GM15510 (cell line): ENCODE measurements around the gene CELF4.

Experiments used
- POLR2A ChIP-seq: IDR thresholded peaks from 3 replicates; pipeline ENCODE4 v1.6.1; 2011; ENCODE audit warnings: borderline replicate concordance; ENCODE audit not compliant: insufficient read length; ENCODE audit errors: extremely low read depth

The CELF4 gene

GRCh38 chr18:37260367-37261093, 305.1 kb downstream of the CELF4 start:
- no peak for TF ChIP-seq POLR2A

GRCh38 chr18:37259711-37260110, 305.9 kb downstream of the CELF4 start:
- TF ChIP-seq POLR2A, result no peak

GRCh38 chr18:37258819-37259218, 306.8 kb downstream of the CELF4 start:
- TF ChIP-seq POLR2A, result no peak

- TF ChIP-seq POLR2A, result no peak
Measured at GRCh38 chr18:37258131-37258530, 307.5 kb downstream of the CELF4 start.

- no peak for TF ChIP-seq POLR2A
Measured at GRCh38 chr18:37254973-37255372, 310.6 kb downstream of the CELF4 start.

- TF ChIP-seq POLR2A, result no peak
Measured at GRCh38 chr18:37254236-37254754, 311.3 kb downstream of the CELF4 start.

GRCh38 chr18:37253394-37254235, 312.0 kb downstream of the CELF4 start:
- no peak for TF ChIP-seq POLR2A

GRCh38 chr18:37252854-37253393, 312.7 kb downstream of the CELF4 start:
- no peak for TF ChIP-seq POLR2A

GRCh38 chr18:37252342-37252741, 313.3 kb downstream of the CELF4 start:
- no peak for TF ChIP-seq POLR2A

- no peak for TF ChIP-seq POLR2A
Measured at GRCh38 chr18:37251679-37252078, 313.9 kb downstream of the CELF4 start.

GRCh38 chr18:37249895-37250618, 315.5 kb downstream of the CELF4 start:
- TF ChIP-seq POLR2A, result no peak

GRCh38 chr18:37249171-37249886, 316.3 kb downstream of the CELF4 start:
- TF ChIP-seq POLR2A, result no peak

GRCh38 chr18:37248281-37248680, 317.3 kb downstream of the CELF4 start:
- no peak for TF ChIP-seq POLR2A

- TF ChIP-seq POLR2A, result no peak
Measured at GRCh38 chr18:37247497-37248161, 318.0 kb downstream of the CELF4 start.

- TF ChIP-seq POLR2A, result no peak
Measured at GRCh38 chr18:37246779-37247340, 318.7 kb downstream of the CELF4 start.
